NCI-H1417 treated with DMSO at 0.1 percent for 48 hours (cell line): ENCODE results near the gene TATDN2.
"Not testable (repeated sequence)": the region's sequence is repeated elsewhere in the genome, so short reads cannot be mapped to it uniquely, and the experiment has no call there.

Source experiments
- DNase-seq: peaks from one replicate; lab custom pipeline; 2025; lab: John Stamatoyannopoulos, UW

Gene TATDN2

GRCh38 chr3:10268116-10268515 is 19.9 kb downstream of the TATDN2 start:
- no peak for DNase-seq

GRCh38 chr3:10268930-10269329 is 20.7 kb downstream of the TATDN2 start:
- no peak for DNase-seq

- no peak for DNase-seq
These were observed 21.2 kb downstream of the TATDN2 start for GRCh38 chr3:10269443-10269842.

- DNase-seq = not testable (repeated sequence)
These were observed 24.2 kb downstream of the TATDN2 start for GRCh38 chr3:10272476-10272875.

GRCh38 chr3:10272977-10273376 is 24.7 kb downstream of the TATDN2 start:
- no peak for DNase-seq

- no peak for DNase-seq
These were observed 25.5 kb downstream of the TATDN2 start for GRCh38 chr3:10273702-10274305.

GRCh38 chr3:10274601-10275000 is 26.3 kb downstream of the TATDN2 start:
- DNase-seq = no peak

- DNase-seq = no peak
These were observed 28.9 kb downstream of the TATDN2 start for GRCh38 chr3:10277115-10277625.

GRCh38 chr3:10278501-10278900 is 30.2 kb downstream of the TATDN2 start:
- DNase-seq = no peak

- no peak for DNase-seq
These were observed 31.3 kb downstream of the TATDN2 start for GRCh38 chr3:10279384-10280176.

- DNase-seq = no peak
These were observed 31.9 kb downstream of the TATDN2 start for GRCh38 chr3:10280177-10280529.

- no peak for DNase-seq
These were observed 32.3 kb downstream of the TATDN2 start for GRCh38 chr3:10280571-10280970.

GRCh38 chr3:10281951-10282350 is 33.7 kb downstream of the TATDN2 start:
- DNase-seq = no peak

- no peak for DNase-seq
These were observed 35.4 kb downstream of the TATDN2 start for GRCh38 chr3:10283638-10284037.

- no peak for DNase-seq
These were observed 36.2 kb downstream of the TATDN2 start for GRCh38 chr3:10284496-10284895.

GRCh38 chr3:10285272-10286132 is 37.2 kb downstream of the TATDN2 start:
- no peak for DNase-seq

- DNase-seq = no peak
These were observed 37.9 kb downstream of the TATDN2 start for GRCh38 chr3:10286133-10286524.

GRCh38 chr3:10286596-10287295 is 38.5 kb downstream of the TATDN2 start:
- no peak for DNase-seq

GRCh38 chr3:10287936-10288574 is 39.8 kb downstream of the TATDN2 start:
- no peak for DNase-seq

GRCh38 chr3:10288575-10288960 is 40.3 kb downstream of the TATDN2 start:
- no peak for DNase-seq

GRCh38 chr3:10289077-10289476 is 40.8 kb downstream of the TATDN2 start:
- no peak for DNase-seq
